ENCODE measurements around the gene IFNA5. TPM values are rescaled to one million over a fixed set of nuclear protein-coding genes. Genes with fewer than 3 reads are reported as not detected.

IFNA5 gene
- total RNA-seq, 2 donors from 2014 or later, result not detected

DNA sequence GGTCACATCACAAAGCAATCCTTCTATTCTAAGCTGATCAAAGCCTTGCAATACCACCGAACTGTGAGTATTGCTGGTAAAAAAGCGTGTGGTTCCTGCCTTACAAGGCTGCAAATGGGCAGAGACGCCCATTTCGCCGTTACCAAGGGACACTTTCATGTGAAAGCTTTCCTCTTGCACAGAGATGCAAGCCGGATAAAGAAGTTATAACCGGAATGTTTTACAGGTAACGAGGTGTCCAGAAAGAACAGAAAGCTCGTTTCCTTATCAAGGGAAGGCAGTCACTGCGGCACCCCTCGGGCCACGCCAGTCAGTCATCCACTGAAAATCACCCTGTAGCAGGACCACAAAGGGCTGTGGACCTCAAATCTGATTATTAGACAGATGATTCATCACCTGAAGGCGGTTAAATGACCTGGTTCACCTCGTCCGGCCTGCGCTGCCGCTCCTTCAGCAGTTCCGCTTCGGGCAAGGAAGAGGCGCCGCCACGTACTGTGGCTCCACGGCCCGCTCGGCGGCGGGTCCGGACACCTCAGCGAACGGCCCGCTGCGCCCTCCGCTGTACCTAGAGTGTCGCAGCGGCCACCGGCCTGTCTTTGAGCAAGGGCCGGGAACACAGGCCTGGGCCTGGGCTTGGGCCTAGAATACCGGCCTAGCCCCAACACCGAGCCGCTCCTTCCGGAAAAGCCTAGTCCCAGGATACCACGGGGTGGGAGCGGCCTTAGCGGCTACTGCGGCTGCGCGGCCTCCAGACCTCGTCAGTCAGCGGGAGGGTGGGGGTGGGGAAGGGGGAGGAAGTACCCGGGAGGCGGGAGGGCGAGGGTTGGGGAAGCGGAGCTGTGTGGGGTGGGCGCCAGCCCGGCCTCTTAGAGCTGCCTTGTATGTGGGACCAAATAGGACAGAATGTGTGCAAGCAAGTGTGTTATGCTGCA lies 29.9 kb upstream of the IFNA5 start, which contains the start of gene KLHL9:
TSS of gene KLHL9 (minus strand) at position 704 of the 932 bp plus-strand sequence. CDS start at position 159, 545 bp downstream.
- Histone ChIP-seq H3K27ac (peak within 1 kb of the TSS; percentile 93 to 94), H3K27me3 (no peaks in the 10 kb centered on the region), H3K9me3 (no peaks in the 10 kb centered on the region), H3K36me3 (no peaks in the 10 kb centered on the region), H3K4me3 (peak within 1 kb of the TSS; percentile 81 to 89), H3K4me1 (peaks cover 0 to 44% of the 10 kb centered on the region in 2 donors)
- peak; percentile 90 for DNase-seq (ENCODE audit: low spot score)
- TF ChIP-seq CTCF (IDR thresholded peaks at IDR 0.05), result peak in 1 of 2 donors; percentile 32

DNA sequence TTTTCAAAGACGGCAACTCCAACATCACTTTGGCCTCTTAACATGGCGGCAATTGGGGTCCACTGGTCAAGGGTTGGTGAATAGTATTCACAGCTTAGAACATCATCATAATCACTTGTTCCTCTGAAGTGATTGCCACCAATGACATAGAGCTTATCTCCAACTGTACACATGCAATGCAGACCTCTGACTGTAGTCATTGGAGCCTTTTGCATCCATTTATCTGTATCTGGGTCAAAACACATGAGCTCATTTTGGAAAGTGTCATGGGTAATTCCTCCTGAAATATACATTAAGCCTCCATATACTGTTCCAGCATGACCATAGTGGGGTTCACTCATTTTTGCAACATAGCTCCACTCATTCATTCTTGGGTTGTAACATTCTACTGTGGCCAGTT lies 28.1 kb upstream of the IFNA5 start:
- Histone ChIP-seq H3K36me3 (no peaks in the 10 kb centered on the region), H3K27me3 (no peaks in the 10 kb centered on the region), H3K4me1 (peaks cover 0 to 53% of the 10 kb centered on the region in 2 donors), H3K9me3 (no peaks in the 10 kb centered on the region), H3K4me3 (no peak overlapping the region), H3K27ac (no peak overlapping the region)
- DNase-seq (ENCODE audit: low spot score), result no peak
- no peak for TF ChIP-seq CTCF (IDR thresholded peaks at IDR 0.05)

GRCh38 chr9:21331676-21332402 lies 26.7 kb upstream of the IFNA5 start:
- Histone ChIP-seq H3K36me3 (no peaks in the 10 kb centered on the region), H3K27me3 (no peaks in the 10 kb centered on the region), H3K27ac (no peak overlapping the region), H3K4me1 (peaks cover 0 to 53% of the 10 kb centered on the region in 2 donors), H3K9me3 (no peaks in the 10 kb centered on the region), H3K4me3 (no peak overlapping the region)
- TF ChIP-seq CTCF (IDR thresholded peaks at IDR 0.05), result no peak
- no peak for DNase-seq (ENCODE audit: low spot score)

- no peak overlapping the region for H3K4me3 ChIP-seq
- H3K27ac ChIP-seq, result no peak overlapping the region
- H3K9me3 ChIP-seq, result no peaks in the 10 kb centered on the region
- peak; percentile 54 to 74 for TF ChIP-seq CTCF (IDR thresholded peaks at IDR 0.05)
- peaks cover 0 to 34% of the 10 kb centered on the region in 2 donors for H3K4me1 ChIP-seq
- DNase-seq (ENCODE audit: low spot score), result no peak
- peaks cover 20% of the 10 kb centered on the region for H3K36me3 ChIP-seq
- H3K27me3 ChIP-seq, result no peaks in the 10 kb centered on the region
Observed at GRCh38 chr9:21326526-21327139, 21.5 kb upstream of the IFNA5 start.

DNA sequence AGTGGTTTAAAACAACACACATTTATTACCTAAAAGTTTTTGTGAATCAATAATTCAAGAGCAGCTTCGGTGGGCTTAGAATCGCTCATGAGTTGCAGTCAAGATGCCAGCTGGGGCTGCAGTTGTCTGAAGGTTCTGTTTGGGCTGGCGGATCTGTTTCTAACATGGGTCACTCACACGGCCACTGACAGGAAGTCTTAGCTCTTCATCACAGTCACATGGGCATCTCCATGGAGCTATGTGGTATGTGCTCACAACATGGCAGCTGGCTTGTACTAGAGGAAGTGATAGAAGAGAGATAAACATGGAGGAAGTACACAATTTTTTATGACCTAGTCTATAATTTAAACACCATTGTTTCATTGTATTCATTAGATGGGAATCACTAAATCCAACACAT lies 18.9 kb upstream of the IFNA5 start:
- TF ChIP-seq CTCF (IDR thresholded peaks at IDR 0.05), result no peak
- Histone ChIP-seq H3K4me3 (no peak overlapping the region), H3K27me3 (no peaks in the 10 kb centered on the region), H3K27ac (no peak overlapping the region), H3K9me3 (no peaks in the 10 kb centered on the region), H3K36me3 (peaks cover 28% of the 10 kb centered on the region), H3K4me1 (peaks cover 0 to 8% of the 10 kb centered on the region in 2 donors)
- DNase-seq (ENCODE audit: low spot score), result no peak
